Caki2 (cell line): ENCODE measurements around the gene DPAGT1. TPM values are rescaled to one million over a fixed set of nuclear protein-coding genes. Genes with fewer than 3 reads are reported as not detected.
A peak's percentile ranks its signal among the peaks of the same experiment; 100 is the strongest.
"Not testable (repeated sequence)": the region's sequence is repeated elsewhere in the genome, so short reads cannot be mapped to it uniquely, and the experiment has no call there.

Source experiments
- DNase-seq: peaks from one replicate; pipeline ENCODE4 v3.0.0-alpha.2; 2015; ENCODE audit warnings: low read depth
- in situ Hi-C: cut with HindIII; loops from 2 replicates; pipeline ENCODE4 v1.10.0; 2016; ENCODE audit warnings: low sequenced_read_pairs, low pct_unique_long_range_greater_than_20kb, mixed read lengths
- total RNA-seq: library from RNA; depleted of rRNA; stranded (reverse); fragments of >200 nt; shearing (Covaris generic); gene quantifications from 2 replicates; pipeline ENCODE4 v1.2.3, GENCODE V29; 2014; ENCODE audit warnings: low replicate concordance; rRNA removed

Gene DPAGT1
- total RNA-seq: 13.1 and 24.2 TPM in 2 replicates

DNA sequence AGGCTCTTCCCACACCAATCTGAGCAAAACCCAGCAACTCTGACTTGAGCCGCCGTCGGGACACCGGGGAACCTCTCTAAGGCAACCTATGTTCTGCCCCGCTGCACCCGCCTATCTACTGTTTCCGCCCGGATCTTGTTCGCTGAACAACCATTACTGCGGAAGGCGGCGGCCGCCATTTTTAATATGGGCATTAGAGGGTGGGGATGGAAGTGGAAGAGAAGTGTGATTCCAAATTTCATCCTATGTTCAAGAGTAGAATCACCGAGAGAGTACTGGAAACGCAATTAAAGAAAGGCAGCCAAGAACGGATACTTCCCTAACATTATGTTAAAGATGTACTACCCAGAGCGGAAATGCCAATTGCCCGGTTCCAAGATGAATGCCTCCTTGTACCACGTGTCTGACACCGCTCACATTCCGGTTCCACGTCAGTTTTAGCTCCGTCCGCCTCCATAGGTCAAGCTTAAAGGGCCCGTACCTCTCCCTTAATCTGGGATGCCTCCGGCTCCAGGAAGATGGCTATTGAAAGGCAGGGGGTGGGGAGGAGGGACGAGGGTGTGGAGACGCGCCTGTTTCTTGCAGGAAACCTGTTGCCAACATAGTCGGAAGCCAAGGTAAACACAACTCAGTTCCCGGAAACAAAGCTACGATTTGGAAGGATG is at the start of gene DPAGT1:
Gene DPAGT1 (minus strand): TSS at position 95 of the 665 bp plus-strand sequence. CDS start 198 bp downstream, outside the sequence.
- in situ Hi-C loops: loop anchor here (25.0 kb wide), 1 partner anchor 210 kb away; the partner anchor contains the start of gene MCAM
- peak; percentile 93 for DNase-seq

DNA sequence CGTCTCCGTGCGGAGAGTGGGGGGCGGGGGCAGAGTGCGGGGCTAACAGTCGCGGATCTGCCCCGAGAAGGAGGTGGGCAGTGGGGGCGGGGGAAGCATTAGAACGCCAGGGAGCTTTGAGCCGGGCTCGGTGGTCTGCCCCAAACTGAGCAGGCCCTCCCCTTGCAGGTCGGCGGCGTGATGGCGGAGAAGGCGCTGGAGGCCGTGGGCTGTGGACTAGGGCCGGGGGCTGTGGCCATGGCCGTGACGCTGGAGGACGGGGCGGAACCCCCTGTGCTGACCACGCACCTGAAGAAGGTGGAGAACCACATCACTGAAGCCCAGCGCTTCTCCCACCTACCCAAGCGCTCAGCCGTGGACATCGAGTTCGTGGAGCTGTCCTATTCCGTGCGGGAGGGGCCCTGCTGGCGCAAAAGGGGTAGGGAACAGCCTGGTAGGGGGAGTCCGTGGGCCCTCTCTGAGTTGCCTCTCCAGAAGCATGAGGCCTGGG is 48.2 kb upstream of the DPAGT1 start:
- in situ Hi-C loops: no loop called here
- DNase-seq: no peak

DNA sequence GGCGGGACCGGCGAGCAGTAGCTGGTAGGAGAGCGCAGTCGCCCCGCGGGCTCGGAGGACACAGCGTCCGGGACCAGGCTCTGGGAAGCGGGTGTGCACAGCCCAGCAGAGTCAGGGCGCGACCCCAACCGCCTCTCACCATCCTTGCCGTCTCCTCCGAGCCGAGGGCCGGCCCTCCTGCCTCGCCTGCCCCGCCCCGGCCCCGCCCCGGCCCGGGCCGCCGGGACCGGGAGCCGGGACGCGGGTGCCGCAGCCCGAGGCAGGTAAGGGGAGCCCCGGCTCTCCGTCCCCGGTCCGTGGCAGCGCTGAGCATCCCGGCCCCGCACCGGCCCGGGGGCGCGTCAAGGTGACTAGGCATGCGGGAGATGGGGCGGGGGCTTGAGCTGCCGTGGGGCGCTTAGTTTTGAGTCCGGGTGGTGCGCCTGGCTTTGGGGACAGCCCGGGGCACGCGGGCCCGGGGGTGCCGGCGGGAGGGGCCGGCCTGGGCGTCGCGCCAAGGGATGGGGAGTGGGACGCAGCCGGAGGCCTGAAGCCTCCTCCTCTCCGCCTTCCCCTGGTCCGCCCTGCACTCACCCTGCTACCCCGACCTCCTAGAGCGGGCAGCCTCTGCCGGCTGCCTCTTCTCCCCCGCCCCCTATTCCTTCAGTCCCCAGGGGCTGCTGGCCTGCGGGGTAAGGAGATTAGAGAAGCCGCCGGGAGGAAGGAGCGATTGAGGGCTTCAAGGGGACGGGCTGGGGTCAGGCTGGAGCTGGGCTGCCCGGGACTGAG is 47.5 kb upstream of the DPAGT1 start, which contains the start of gene ABCG4:
Gene ABCG4 (plus strand): TSS at position 35 of the 768 bp plus-strand sequence. CDS start 914 bp downstream, outside the sequence.
- in situ Hi-C loops: no loop called here
- no peak for DNase-seq

DNA sequence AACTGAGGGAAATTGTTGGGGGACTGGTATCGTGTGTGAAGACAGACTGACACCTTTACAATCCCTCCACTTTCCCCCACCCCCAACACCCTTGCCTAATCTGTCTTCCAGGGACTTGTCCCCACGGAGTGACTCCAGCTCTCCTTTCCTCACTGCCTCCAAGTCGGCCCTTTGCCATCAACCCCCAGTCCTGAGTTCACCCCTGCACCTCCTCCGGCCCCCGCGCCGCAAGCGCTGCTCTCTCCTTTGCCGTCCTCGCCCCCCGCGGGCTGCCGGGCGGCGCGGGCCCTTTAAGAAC is 47.0 kb upstream of the DPAGT1 start:
- in situ Hi-C loops: no loop called here
- no peak for DNase-seq

DNA sequence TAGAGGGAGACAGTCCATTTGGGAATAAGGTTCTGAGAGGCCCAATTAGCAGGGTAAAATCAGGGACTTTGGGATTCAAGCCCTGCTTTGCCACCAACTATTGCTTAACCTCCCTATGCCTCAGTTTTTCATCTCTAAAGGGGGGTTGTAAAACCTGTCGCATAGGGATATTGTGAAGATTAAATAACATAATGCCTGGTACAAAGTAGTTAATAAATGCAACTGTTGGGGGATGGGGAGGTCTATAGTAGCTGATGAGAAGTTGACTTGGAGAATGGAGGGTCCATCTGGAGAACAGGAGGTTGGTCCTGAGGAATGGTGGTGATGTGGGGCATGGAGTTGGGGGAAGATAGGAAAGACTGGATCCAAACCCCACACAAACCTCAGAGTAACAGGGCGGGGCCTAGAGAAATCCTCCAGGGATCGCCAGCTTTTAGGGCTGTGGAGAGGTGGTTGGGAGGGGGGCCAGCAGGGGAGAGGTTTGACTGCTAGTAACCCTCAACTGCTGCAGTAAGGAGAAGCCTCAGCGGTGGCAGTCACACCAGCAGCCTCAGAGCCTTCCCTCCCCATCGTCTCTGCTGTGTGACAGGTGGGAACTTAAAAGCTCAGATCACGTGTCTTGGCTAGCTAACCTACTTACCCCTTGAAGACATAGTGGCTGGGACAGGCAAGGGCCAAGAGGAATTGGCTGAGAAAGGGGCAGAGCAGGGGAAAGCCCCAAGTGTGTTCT is 46.1 kb upstream of the DPAGT1 start:
- in situ Hi-C loops: no loop called here
- DNase-seq: no peak

DNA sequence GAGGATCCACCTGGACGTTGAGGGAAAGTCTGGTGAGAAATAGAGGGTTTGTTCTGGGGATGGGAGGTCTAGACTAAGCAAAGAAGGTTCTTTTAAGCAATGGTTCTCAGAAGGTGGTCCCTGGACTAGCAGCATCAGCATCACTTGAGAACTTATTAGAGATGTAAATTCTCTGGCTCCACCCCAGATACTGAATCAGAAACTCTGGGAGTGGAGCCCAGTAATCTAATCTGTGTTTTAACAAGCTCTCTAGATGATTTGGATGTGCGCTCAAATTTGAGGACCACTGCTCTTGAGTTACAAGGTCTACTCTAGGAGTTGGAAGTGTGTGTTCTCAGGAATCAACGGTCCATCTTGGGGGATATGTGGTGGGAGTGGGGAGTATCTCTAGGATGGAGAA is 43.9 kb upstream of the DPAGT1 start:
- in situ Hi-C loops: no loop called here
- no peak for DNase-seq

DNA sequence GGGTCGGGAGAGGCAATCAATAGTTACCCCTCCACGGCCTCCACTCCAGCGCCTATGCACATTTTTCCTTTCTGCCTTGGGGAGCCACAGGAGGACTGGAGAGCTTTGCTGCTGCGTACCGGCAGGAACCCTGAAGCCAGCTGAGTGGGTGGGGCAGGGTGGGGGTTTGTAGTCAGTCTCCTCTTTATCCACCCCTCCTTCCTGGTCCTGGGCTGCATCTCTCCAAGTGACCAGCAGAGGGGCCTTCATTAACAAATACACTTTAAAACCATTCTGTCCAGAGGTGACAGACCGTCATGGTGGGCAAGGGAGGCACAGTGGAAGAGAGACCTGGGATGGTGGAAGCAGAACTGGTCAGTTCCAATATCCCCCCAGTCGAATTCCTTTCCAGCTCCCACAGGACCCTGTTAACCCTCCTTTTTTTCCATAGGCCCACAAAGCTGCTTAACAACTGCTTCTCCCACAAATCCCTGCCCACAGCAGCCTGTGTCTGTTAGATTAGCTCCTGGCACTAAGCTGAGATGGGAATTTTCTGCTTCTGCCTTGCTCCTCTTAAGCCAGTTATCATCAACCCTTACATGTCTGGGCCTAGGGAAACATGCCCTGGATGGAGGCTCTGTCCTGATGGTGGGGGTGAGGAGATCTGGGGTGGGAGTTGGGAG is 43.3 kb upstream of the DPAGT1 start:
- DNase-seq: peak; percentile 56
- in situ Hi-C loops: no loop called here

DNA sequence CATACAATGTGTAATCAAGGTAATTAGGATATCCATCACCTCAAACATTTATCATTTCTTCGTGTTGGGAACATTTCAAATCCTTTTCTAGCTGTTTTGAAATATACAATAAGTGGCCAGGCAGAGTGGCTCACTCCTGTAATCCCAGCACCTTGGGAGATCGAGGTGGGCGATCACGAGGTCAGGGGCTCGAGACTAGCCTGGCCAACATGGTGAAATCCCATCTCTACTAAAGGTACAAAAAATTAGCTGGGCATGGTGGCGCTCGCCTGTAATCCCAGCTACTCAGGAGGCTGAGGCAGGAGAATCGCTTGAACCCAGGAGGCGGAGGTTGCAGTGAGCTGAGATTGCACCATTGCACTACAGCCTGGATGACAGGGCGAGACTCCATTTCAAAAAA is 37.6 kb upstream of the DPAGT1 start:
- in situ Hi-C loops, DNase-seq: not testable (repeated sequence)

DNA sequence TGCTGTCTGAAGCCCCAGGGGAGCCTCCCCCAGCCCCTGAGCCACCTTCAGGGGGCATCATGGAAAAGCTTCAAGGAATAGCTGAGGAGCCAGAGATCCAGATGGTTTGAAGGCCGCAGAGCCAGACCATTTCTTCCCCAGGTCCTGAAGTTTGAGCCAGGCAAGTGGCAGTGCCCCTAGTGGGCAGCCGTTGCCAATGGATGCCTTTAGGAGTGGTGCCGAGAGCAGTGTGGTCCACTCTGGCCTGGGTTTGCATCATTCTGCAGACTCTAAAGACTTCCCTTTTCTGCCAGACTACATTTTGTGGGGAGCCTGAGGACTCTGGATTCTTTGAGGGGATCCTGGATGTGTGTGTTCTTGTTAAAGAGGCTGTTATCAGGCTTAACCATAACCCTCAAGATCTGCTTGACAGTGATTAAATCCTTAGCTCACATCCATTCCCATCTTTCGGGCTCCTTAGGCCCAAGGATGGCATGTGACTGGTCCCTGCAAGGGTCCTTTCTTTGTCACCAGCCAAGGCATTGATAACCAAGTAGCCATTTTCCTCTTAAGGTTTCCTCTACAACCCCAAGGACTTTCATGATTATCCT is 32.8 kb upstream of the DPAGT1 start:
- in situ Hi-C loops: no loop called here
- DNase-seq: no peak

DNA sequence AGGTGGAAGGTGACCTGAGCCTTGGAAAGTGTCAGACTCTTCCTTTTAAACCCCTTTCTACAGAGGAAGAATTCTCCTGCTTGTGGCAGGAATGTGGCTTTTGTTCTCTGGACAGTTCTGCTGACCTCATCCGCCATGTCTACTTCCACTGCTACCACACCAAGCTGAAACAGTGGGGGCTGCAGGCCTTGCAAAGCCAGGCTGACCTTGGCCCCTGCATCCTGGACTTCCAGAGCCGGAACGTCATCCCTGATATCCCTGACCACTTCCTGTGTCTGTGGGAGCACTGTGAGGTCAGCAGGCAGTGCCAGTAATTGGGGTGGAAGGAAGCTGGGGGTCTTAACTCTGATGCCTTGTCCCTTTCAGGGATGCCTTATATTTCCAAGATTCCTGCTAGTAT is 29.0 kb upstream of the DPAGT1 start:
- in situ Hi-C loops: no loop called here
- no peak for DNase-seq

DNA sequence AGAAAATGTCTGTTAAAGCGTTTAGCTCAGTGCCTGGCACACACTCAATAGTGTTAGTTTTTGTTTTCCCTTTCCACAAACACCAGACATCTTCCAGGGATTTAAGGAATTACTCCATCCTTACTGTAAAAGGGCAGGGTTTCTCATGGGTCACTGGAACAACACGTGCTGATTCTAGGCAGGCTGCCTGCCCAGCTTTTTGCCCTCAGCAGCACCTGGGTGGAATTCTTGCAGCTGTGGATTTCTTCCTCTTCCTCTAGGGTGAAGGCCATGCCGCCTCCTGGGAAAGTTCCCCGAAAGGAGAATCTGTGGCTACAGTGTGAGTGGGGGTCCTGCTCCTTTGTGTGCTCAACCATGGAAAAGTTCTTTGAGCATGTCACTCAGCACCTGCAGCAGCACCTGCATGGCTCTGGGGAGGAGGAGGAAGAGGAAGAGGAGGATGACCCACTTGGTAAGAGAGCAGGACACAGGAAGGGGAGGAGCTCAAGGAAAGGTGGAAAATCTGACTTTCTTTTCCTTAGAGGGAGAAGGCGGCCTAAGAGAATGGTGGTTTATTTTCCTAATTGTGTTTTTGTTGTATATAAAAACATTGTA is 25.1 kb upstream of the DPAGT1 start:
- no peak for DNase-seq
- in situ Hi-C loops: no loop called here

DNA sequence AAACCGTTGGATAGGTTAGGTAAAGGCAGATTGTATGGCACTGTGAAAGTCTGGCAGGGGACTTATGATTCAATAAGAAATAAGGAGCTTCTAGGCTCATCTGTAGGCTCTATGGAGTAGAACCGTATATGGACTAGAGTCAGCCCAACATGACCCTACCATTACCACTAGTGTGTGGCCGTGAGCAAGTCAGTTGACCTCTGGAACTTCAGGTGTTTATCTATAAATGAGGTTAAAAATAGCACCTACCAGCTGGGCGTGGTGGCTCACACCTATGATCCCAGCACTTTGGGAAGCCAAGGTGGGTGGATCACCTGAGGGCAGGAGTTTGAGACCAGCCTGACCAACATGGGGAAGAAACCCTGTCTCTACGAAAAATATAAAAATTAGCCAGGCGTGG is 24.2 kb upstream of the DPAGT1 start:
- in situ Hi-C loops: no loop called here
- no peak for DNase-seq

DNA sequence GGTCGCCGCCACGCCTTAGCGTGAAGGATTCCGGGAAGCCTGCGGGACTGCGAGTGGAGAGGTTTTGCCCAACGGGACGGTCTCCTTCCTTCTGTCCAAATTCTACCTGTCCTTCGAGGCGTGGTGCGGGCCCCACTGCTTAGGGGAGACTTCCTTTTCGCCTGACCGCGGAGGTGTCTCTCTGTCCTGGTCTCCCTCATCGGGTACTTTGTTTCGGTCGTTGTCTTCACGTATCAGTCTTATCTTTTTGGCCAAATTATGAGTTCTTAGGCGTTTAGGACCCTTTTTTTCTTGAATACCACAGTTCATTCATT is 20.1 kb upstream of the DPAGT1 start:
- in situ Hi-C loops: loop anchor here (25.0 kb wide), 1 partner anchor 191 kb away; the partner anchor contains the start of gene MCAM

DNA sequence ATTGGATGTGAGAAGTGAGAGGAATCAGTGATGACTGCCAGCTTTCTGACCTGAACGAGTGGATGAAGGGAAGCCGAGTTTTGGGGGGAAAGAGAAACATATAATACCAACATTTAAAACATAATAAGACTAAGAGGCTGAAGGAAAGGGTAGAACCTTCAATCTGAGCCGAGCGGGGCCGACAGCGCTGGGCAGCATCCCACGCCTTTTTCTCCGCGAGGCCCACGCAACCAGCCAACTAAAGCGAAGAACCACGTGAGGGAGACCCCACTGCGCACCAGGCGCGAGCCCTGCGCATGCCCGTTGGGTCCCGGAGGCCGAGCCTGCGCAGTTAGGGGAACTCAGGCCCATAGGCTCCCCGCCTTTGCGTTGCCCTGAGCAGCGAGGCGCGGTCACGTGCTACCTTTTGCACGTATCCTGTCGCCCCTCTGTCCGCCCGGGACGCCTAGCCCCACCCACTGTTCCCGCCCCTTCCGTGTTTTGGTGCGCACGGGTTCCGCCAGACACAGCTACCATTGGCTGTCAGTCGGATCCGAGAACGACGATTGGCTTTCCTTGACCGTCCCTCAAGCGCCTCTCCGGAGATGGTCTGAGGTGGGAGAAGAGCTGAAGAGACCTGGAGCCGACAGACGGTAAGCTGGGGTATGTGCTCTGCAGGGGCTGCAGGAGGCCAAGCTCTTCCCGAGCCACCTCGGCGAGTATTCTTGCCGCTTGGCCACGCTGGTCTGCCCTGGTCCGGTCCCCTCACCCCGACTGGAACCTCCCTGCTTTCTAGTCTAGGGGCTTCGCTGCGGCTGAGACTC is 19.6 kb upstream of the DPAGT1 start, which contains the start of gene HINFP:
Gene HINFP (plus strand): TSS at position 573 of the 803 bp plus-strand sequence. CDS start 5,365 bp downstream, outside the sequence.
- in situ Hi-C loops: loop anchor here (25.0 kb wide), 1 partner anchor 191 kb away; the partner anchor contains the start of gene MCAM
- DNase-seq: peak; percentile 95

More for the DNA sequence above, 20.1 kb upstream of the DPAGT1 start:
- no peak for DNase-seq

DNA sequence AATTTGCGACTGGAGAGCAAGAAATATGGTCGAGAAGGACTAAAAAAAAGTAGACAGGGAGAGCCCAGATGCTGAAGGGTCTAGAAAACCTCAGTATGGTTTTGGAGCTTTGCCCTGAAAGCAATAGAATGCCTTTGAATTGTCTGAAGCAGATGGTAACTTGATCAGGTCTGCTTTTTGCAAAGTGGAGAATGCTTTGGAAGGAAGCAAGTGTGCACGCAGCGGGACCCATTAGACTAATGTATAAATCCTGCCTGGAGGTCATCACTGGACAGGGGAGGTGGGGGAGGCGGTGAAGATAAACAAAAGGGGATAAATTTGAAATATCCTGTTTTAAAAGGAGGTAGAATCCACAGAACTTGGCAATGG is 19.0 kb upstream of the DPAGT1 start:
- no peak for DNase-seq
- in situ Hi-C loops: loop anchor here (25.0 kb wide), 1 partner anchor 192 kb away; the partner anchor contains the start of gene MCAM

DNA sequence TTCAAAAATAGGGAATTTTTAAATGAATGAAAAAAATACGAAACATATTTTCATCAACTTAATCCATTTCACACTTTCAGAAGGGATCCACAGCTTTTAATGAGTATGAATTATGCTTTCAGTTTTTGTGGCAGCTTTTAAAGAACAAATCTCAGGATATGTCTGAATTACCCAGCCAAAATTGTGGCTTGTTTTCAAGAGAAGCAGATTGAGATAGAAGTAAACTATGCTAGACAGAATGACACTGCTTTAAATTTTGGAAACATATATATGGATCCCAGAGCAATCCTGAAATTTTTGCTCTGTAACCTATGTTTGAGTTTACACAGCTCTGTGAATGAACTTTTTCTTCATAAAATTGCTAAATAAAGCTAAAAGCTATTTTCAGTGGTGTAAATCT is 17.3 kb upstream of the DPAGT1 start:
- in situ Hi-C loops: loop anchor here (25.0 kb wide), 1 partner anchor 193 kb away; the partner anchor contains the start of gene MCAM
- DNase-seq: no peak

DNA sequence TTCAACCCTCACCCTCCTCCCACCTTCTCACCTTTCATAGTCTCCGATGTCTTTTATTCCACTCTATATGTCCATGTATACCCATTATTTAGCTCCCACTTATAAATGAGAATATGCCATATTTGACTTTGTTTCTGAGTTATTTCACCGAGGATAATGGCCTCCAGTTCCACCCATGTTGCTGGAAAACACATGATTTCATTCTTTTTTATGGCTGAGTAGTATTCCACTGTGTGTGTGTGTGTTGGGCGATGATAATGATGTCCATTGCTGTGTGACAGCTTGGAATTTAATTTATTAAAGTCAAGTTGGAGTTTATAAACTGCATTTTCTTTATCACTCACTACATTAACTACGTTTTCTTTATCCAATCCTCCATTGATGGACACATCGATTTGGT is 16.6 kb upstream of the DPAGT1 start:
- in situ Hi-C loops: loop anchor here (25.0 kb wide), 1 partner anchor 194 kb away; the partner anchor contains the start of gene MCAM
- no peak for DNase-seq
